H1 (cell line): ENCODE data around the gene TMCC1. TPM values are rescaled to one million over a fixed set of nuclear protein-coding genes. Genes with fewer than 3 reads are reported as not detected.

Experiments
- CTCF ChIA-PET: fragments of 300-600 bp; sonication (Branson Sonifier 250); formaldehyde crosslinking; loops from one replicate; lab custom pipeline; 2021; ENCODE audit not compliant: partially characterized antibody; lab: Charles Lee
- POLR2A ChIA-PET: fragments of 300-600 bp; sonication (Branson Sonifier 250); formaldehyde crosslinking; loops from one replicate; lab custom pipeline; 2021; ENCODE audit warnings: inconsistent platforms; ENCODE audit not compliant: partially characterized antibody; lab: Charles Lee
- DNase-seq, 2 experiments: peaks; one replicate each; pipeline versions ENCODE4 v3.0.0 to v3.0.0-alpha.2; 2010 to 2022; ENCODE audit warnings: low spot score in 2 of 2, low read depth in 1 of 2, mixed read lengths in 1 of 2
- FAIRE-seq: peaks from 2 replicates; lab custom pipeline; 2011; peaks lifted over from hg19 to GRCh38; lab: Jason Lieb, UNC
- H2AFZ ChIP-seq: 2 replicates; pipeline ENCODE4 v1.8.1; 2012; ENCODE audit warnings: low read length, inconsistent platforms
- H2AK5ac ChIP-seq: 2 replicates; pipeline ENCODE4 v1.6.1; 2013; ENCODE audit warnings: low read depth, low read length
- H2BK120ac ChIP-seq: replicated peaks from 2 replicates; pipeline ENCODE3; 2013; ENCODE audit warnings: low read depth, low read length, inconsistent platforms
- H2BK12ac ChIP-seq: 2 replicates; pipeline ENCODE4 v1.6.1; 2013; ENCODE audit warnings: low read depth, low read length
- H2BK15ac ChIP-seq: 2 replicates; pipeline ENCODE4 v1.6.1; 2013; ENCODE audit warnings: low read length
- H2BK20ac ChIP-seq: 2 replicates; pipeline ENCODE4 v1.6.1; 2013; ENCODE audit warnings: low read length
- H2BK5ac ChIP-seq: 2 replicates; pipeline ENCODE4 v1.6.1; 2013; ENCODE audit warnings: low read depth, low read length
- H3K14ac ChIP-seq: 2 replicates; pipeline ENCODE4 v1.6.1; 2013; ENCODE audit warnings: inconsistent platforms; ENCODE audit not compliant: insufficient read length
- H3K18ac ChIP-seq: 2 replicates; pipeline ENCODE4 v1.6.1; 2013; ENCODE audit warnings: low read length; ENCODE audit errors: extremely low read depth
- H3K23ac ChIP-seq: 2 replicates; pipeline ENCODE4 v1.6.1; 2013; ENCODE audit warnings: inconsistent platforms; ENCODE audit not compliant: insufficient read length
- H3K23me2 ChIP-seq: 2 replicates; pipeline ENCODE4 v1.6.1; 2013; ENCODE audit warnings: low read depth, low read length
- H3K27ac ChIP-seq: 2 replicates; pipeline ENCODE4 v1.6.1; 2011; ENCODE audit warnings: low read depth, low read length, inconsistent platforms
- H3K27me3 ChIP-seq, 4 experiments: replicated peaks in 1 of 4; 1 replicate in 1 of 4; 2 replicates in 3 of 4; pipeline versions ENCODE4 v1.6.1 to v1.8.1; 2011 to 2013; ENCODE audit warnings: low read length in 3 of 4, mild to moderate bottlenecking in 3 of 4, inconsistent platforms in 2 of 4, mixed read lengths in 2 of 4, moderate library complexity in 1 of 4; ENCODE audit not compliant: control insufficient read depth in 3 of 4, insufficient read depth in 3 of 4; ENCODE audit errors: extremely low read depth in 1 of 4
- H3K36me3 ChIP-seq, 4 experiments: 2 replicates each; pipeline versions ENCODE4 v1.6.1 to v1.8.1; 2011 to 2013; ENCODE audit warnings: mild to moderate bottlenecking in 4 of 4, low read length in 3 of 4, moderate library complexity in 2 of 4, control low read depth in 1 of 4, inconsistent platforms in 1 of 4; ENCODE audit not compliant: insufficient read depth in 4 of 4, control insufficient read depth in 2 of 4
- H3K4ac ChIP-seq: replicated peaks from 2 replicates; pipeline ENCODE3; 2013; ENCODE audit warnings: low read length, low read depth, mixed read lengths, inconsistent platforms; ENCODE audit not compliant: insufficient read length
- H3K4me1 ChIP-seq, 4 experiments: replicated peaks in 1 of 4; 1 replicate in 1 of 4; 2 replicates in 3 of 4; pipeline versions ENCODE4 v1.6.1 to v1.8.1; 2011 to 2013; ENCODE audit warnings: low read length in 3 of 4, inconsistent platforms in 2 of 4, mixed read lengths in 1 of 4; ENCODE audit not compliant: insufficient read depth in 4 of 4, control insufficient read depth in 3 of 4
- H3K4me2 ChIP-seq, 2 experiments: 2 replicates each; pipeline versions ENCODE4 v1.6.1 to v1.8.1; 2011 to 2013; ENCODE audit warnings: low read depth in 2 of 2, low read length in 2 of 2, control low read depth in 1 of 2, inconsistent platforms in 1 of 2, mild to moderate bottlenecking in 1 of 2; ENCODE audit not compliant: insufficient read depth in 1 of 2
- H3K4me3 ChIP-seq, 4 experiments: fragments of 200-600, 300-600 bp in 1 of 4; sonication (generic), shearing (Covaris generic), sonication (Bioruptor Twin) in 1 of 4; 2 replicates each; pipeline versions ENCODE4 v1.5.1 to v1.8.1; 2011 to 2016; ENCODE audit warnings: low read length in 4 of 4, low read depth in 3 of 4, control low read depth in 2 of 4, inconsistent platforms in 2 of 4, mild to moderate bottlenecking in 2 of 4, mixed read lengths in 1 of 4, moderate library complexity in 1 of 4; ENCODE audit not compliant: insufficient read depth in 2 of 4; ENCODE audit errors: extremely low read depth in 1 of 4
- H3K56ac ChIP-seq: replicated peaks from 2 replicates; pipeline ENCODE3; 2013; ENCODE audit warnings: low read depth, mild to moderate bottlenecking, mixed read lengths, low read length, inconsistent platforms; ENCODE audit not compliant: insufficient read length
- H3K79me1 ChIP-seq: 2 replicates; pipeline ENCODE4 v1.6.1; 2013; ENCODE audit warnings: low read depth, low read length, control low read depth
- H3K79me2 ChIP-seq, 2 experiments: 2 replicates each; pipeline versions ENCODE4 v1.6.1 to v1.8.1; 2012 to 2013; ENCODE audit warnings: low read length in 2 of 2, mild to moderate bottlenecking in 2 of 2, inconsistent platforms in 1 of 2; ENCODE audit not compliant: insufficient read depth in 2 of 2, control insufficient read depth in 1 of 2
- H3K9ac ChIP-seq, 4 experiments: replicated peaks in 1 of 4; 1 replicate in 1 of 4; 2 replicates in 3 of 4; pipeline versions ENCODE4 v1.6.1 to v1.8.1; 2011 to 2013; ENCODE audit warnings: low read depth in 3 of 4, low read length in 3 of 4, control low read depth in 2 of 4, mild to moderate bottlenecking in 2 of 4, moderate library complexity in 2 of 4, inconsistent platforms in 1 of 4; ENCODE audit errors: extremely low read depth in 1 of 4
- H3K9me3 ChIP-seq, 2 experiments: 2 replicates each; pipeline versions ENCODE4 v1.6.1 to v1.8.1; 2012 to 2013; ENCODE audit warnings: mild to moderate bottlenecking in 2 of 2, moderate library complexity in 2 of 2, control low read depth in 1 of 2, inconsistent platforms in 1 of 2, low read depth in 1 of 2, low read length in 1 of 2, mixed read lengths in 1 of 2; ENCODE audit not compliant: insufficient read depth in 2 of 2
- H4K20me1 ChIP-seq, 2 experiments: replicated peaks in 1 of 2; 2 replicates each; pipeline versions ENCODE3 to v1.8.1; 2011 to 2013; ENCODE audit warnings: inconsistent platforms in 2 of 2, low read length in 2 of 2, mild to moderate bottlenecking in 1 of 2; ENCODE audit not compliant: insufficient read depth in 2 of 2, control insufficient read depth in 1 of 2
- H4K5ac ChIP-seq: 2 replicates; pipeline ENCODE4 v1.6.1; 2013; ENCODE audit warnings: low read length, low read depth, mixed read lengths, inconsistent platforms; ENCODE audit not compliant: insufficient read length
- H4K8ac ChIP-seq: 2 replicates; pipeline ENCODE4 v1.8.0; 2013; ENCODE audit warnings: mild to moderate bottlenecking, moderate library complexity, low read length, inconsistent platforms; ENCODE audit not compliant: insufficient read depth; ENCODE audit errors: extremely low read depth
- H4K91ac ChIP-seq: replicated peaks from 2 replicates; pipeline ENCODE3; 2013; ENCODE audit warnings: low read length, mixed read lengths, inconsistent platforms; ENCODE audit not compliant: insufficient read length
- CEBPB ChIP-seq: IDR thresholded peaks from 2 replicates; pipeline ENCODE4 v1.6.1; 2012; ENCODE audit warnings: low read depth, low read length
- JUN ChIP-seq: IDR thresholded peaks from 2 replicates; pipeline ENCODE4 v1.6.1; 2011; ENCODE audit warnings: low read depth, mild to moderate bottlenecking, improper control_type of control experiment, low read length
- WGBS, 2 experiments: shearing (Covaris generic) in 1 of 2; methylation state at CpG; one replicate each; pipeline versions ENCODE4 v1.1.6 to v1.1.7; 2013 to 2015; ENCODE audit warnings: low lambda C conversion rate in 2 of 2, mixed read lengths in 2 of 2, inconsistent platforms in 1 of 2, low coverage in 1 of 2, missing lambda C conversion rate in 1 of 2; ENCODE audit not compliant: insufficient replicate concordance in 2 of 2, insufficient coverage in 1 of 2, insufficient read length in 1 of 2; ENCODE audit errors: extremely low coverage in 1 of 2, missing lambda C conversion rate in 1 of 2; 5-methylcytosine and 5-hydroxymethylcytosine counted together
- polyA plus RNA-seq, 7 experiments: library from polyadenylated mRNA; depleted of rRNA in 3 of 7; stranded (reverse) in 5 of 7; unstranded in 2 of 7; fragments of >200 nt in 5 of 7; fragments of 200-250 nt in 2 of 7; gene quantifications; 1 replicate in 5 of 7; 2 replicates in 1 of 7; 4 replicates in 1 of 7; pipeline versions ENCODE4 v1.2.1 to v1.2.3, GENCODE V29; 2011 to 2013; ENCODE audit warnings: missing spikeins in 2 of 7, mixed read lengths in 2 of 7
- total RNA-seq: library from RNA; stranded (reverse); fragmentation: NEBNext Ultra II Directional; extraction: Animal tissue kit (Norgen Biotek cat#: 25700); gene quantifications from 2 replicates; pipeline ENCODE4 v1.2.1, GENCODE V29; 2021
- TF ChIP-seq, protein P1 (sequence below): IDR thresholded peaks from 2 replicates; pipeline ENCODE4 v1.6.1; 2012; ENCODE audit warnings: low read length, inconsistent platforms

Gene TMCC1
- total and polyA plus RNA-seq, 2 of the 8 experiments (the other 6 are each of a cell fraction or from before 2014, with no cell fraction given), result 10.4 to 27.1 TPM

DNA sequence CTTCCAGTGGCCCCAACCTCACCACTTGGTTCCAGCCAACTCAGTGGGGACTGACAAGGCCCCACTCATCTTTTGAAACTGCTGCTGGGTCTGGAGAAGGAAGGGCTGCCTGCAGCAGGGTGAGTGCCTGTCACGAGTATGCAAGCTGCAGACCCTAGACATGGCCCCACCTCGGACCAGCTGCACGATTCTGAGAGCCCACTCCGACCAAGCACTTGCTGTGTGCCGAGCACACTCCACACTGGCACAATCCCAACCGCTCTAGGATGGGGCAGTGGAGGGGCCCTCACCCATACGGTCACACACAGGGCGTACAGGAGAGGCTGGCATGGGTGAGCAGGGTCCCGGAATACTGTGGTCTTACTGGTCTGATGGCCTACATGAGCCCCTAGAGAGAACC lies 279.1 kb downstream of the TMCC1 start:
- DNase-seq (no peak), FAIRE-seq (no peak)
- Histone ChIP-seq H4K91ac (no peak overlapping the region), H2BK15ac (peak overlapping the region; percentile 12; the same call in 1 of the 2 replicates), H2BK12ac (no peak overlapping the region), H4K5ac (no peak overlapping the region), H2AFZ (no peak overlapping the region), H3K14ac (no peak overlapping the region), H2AK5ac (no peak overlapping the region), H3K79me1 (no peaks in the 10 kb centered on the region), H3K23ac (no peak overlapping the region), H3K27ac (no peak overlapping the region), H2BK5ac (no peak overlapping the region), H3K4me3 (no peak overlapping the region), H4K8ac (no peak overlapping the region), H3K79me2 (no peaks in the 10 kb centered on the region), H4K20me1 (no peaks in the 10 kb centered on the region), H3K27me3 (no peaks in the 10 kb centered on the region), H2BK120ac (no peak overlapping the region), H2BK20ac (no peak overlapping the region), H3K36me3 (no peaks in the 10 kb centered on the region), H3K56ac (no peak overlapping the region), H3K9me3 (no peaks in the 10 kb centered on the region), H3K23me2 (no peaks in the 10 kb centered on the region), H3K18ac (no peak overlapping the region), H3K4me2 (no peak overlapping the region), H3K9ac (no peak overlapping the region), H3K4ac (peak overlapping the region; percentile 7), H3K4me1 (peaks cover 0 to 17% (median 8%) of the 10 kb centered on the region in 4 experiments; a peak in 5 of 7 replicates)
- CTCF ChIA-PET, result interaction anchor here (2.1 kb wide), 1 partner anchor 231 kb away, joined by 4 read pairs; no protein-coding TSS in a partner anchor
- WGBS, 2 experiments, result 96% methylated on average over 9 of the region's 9 CpGs; no CpG with 5 or more reads in 1 of the 2 experiments
- POLR2A ChIA-PET, result interaction anchor here (1.6 kb wide), 1 partner anchor 23 kb away, joined by 3 read pairs; no protein-coding TSS in a partner anchor
- TF ChIP-seq, protein P1, sequence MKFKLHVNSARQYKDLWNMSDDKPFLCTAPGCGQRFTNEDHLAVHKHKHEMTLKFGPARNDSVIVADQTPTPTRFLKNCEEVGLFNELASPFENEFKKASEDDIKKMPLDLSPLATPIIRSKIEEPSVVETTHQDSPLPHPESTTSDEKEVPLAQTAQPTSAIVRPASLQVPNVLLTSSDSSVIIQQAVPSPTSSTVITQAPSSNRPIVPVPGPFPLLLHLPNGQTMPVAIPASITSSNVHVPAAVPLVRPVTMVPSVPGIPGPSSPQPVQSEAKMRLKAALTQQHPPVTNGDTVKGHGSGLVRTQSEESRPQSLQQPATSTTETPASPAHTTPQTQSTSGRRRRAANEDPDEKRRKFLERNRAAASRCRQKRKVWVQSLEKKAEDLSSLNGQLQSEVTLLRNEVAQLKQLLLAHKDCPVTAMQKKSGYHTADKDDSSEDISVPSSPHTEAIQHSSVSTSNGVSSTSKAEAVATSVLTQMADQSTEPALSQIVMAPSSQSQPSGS, result no peak
- TF ChIP-seq CEBPB (no peak), JUN (no peak)
